Measurements from ENCODE around the gene HYAL4.

DNA sequence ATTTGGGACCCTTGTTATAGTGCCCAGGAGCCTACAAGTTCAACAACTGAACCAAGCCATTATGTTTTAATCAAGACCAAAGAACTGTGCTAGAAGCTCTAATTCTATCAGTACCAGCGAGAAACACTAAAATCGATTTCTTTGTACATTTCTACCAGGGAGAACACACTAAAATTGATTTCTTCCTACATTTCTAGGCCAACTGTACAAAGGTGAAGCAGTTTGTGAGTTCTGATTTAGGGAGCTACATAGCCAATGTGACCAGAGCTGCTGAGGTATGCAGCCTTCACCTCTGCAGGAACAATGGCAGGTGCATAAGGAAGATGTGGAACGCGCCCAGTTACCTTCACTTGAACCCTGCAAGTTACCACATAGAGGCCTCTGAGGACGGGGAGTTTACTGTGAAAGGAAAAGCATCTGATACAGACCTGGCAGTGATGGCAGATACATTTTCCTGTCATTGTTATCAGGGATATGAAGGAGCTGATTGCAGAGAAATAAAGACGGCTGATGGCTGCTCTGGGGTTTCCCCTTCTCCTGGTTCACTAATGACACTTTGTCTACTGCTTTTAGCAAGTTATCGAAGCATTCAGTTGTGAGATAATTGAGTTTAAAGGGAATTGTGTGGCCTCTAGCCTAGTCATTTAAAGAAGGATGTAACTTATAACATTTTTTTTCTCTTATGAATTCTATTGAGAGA is 31.7 kb downstream of the HYAL4 start:
- TF ChIP-seq GATA2 (IDR thresholded peaks at IDR 0.05; ENCODE audit: low read depth, low read length) (no peak), GATA3 (IDR thresholded peaks at IDR 0.05; ENCODE audit: low read depth, low read length) (no peak)
